ENCODE results near the gene SRXN1. TPM values are rescaled to one million over a fixed set of nuclear protein-coding genes. Genes with fewer than 3 reads are reported as not detected.
"Not testable (repeated sequence)": the region's sequence is repeated elsewhere in the genome, so short reads cannot be mapped to it uniquely, and the experiment has no call there.

Gene SRXN1
- polyA plus RNA-seq, 3 donors: 13.3 to 26.1 (median 20.7) TPM

GRCh38 chr20:644692-645317 lies 8.2 kb downstream of the SRXN1 start:
- H3K27ac ChIP-seq (ENCODE audit: low read depth, low read length): no peak overlapping the region
- WGBS, 3 donors: 76 to 84% (median 82%) methylated on average over 11 of the region's 11 CpGs

DNA sequence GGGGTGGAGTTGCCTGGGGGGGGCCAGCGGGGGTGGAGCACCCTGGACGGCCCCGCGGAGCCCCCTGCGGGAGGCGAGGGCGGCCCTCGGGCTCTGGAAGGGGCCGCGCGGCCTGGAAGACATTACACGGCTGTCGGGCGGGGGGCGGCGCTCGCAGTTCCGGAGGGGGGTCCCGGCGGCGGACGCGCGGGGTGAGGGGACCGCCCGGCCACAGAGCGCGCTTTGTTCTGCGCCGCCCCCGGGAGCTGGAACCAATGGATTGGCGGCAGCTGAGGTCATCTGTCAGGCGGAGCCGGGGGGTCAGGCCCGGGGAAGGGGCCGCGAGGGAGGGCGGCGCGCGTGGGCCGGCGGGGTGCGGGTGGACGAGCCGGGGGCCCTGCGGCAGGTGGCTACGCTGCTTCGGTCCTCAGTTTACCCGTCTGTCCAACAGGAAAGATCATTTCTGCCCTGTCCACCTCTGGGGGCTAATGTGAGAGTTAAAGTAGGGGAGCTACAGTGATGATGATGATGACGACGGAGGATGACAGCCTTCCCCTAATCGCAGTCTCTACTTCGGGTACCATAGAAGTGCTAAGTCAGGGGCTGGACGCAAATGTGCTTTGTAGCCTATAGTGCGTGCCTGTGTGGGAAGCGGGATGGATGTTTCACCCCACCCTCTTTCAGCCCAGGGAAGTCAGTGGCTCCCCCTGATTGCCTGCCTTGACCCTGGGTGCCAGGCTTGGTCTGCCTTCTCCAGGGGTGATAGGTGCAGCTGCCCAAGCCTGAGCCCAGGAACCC lies 10.4 kb downstream of the SRXN1 start:
- WGBS, 3 donors: 5 to 9% (median 9%) methylated on average over 32 to 57 of the region's 57 CpGs
- H3K27ac ChIP-seq (ENCODE audit: low read depth, low read length): no peak overlapping the region

DNA sequence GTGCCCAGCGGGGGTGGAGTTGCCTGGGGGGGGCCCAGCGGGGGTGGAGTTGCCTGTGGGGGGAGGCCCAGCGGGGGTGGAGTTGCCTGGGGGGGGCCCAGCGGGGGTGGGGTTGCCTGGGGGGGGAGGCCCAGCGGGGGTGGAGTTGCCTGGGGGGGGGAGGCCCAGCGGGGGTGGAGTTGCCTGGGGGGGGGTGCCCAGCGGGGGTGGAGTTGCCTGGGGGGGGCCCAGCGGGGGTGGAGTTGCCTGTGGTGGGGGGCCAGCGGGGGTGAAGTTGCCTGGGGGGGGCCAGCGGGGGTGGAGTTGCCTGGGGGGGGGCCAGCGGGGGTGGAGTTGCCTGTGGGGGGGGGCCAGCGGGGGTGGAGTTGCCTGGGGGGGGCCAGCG lies 11.0 kb downstream of the SRXN1 start:
- H3K27ac ChIP-seq (ENCODE audit: low read depth, low read length): not testable (repeated sequence)
- 27 to 31% methylated on average over 3 to 4 of the region's 13 CpGs; no CpG with 5 or more reads in 1 of the 3 donors for WGBS, 3 donors

DNA sequence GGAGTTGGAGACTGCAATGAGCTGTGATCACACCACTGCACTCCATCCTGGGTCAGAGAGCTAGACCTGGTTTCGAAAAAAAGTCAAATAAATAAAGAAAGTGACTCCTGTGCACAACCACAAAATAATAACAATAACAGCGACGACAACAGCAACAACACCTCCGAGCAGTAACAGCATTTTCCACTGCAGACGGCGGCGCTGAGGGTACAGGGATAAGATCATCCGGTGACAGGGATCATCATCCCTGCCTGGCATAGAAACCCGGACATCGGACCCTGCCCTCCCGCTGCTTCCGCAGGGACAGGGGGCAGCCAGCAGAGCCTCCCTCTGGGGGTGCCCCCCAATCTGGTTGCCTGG lies 11.5 kb downstream of the SRXN1 start:
- WGBS, 3 donors: 26 to 53% (median 42%) methylated on average over 12 of the region's 12 CpGs
- H3K27ac ChIP-seq (ENCODE audit: low read depth, low read length): no peak overlapping the region

GRCh38 chr20:640674-641515 lies 12.1 kb downstream of the SRXN1 start:
- 51 to 68% (median 66%) methylated on average over 11 of the region's 11 CpGs for WGBS, 3 donors
- H3K27ac ChIP-seq (ENCODE audit: low read depth, low read length): no peak overlapping the region

GRCh38 chr20:638579-638978 lies 14.4 kb downstream of the SRXN1 start:
- 63 to 74% (median 69%) methylated on average over 1 of the region's 1 CpG for WGBS, 3 donors
- no peak overlapping the region for H3K27ac ChIP-seq (ENCODE audit: low read depth, low read length)

GRCh38 chr20:637559-637958 lies 15.4 kb downstream of the SRXN1 start:
- no peak overlapping the region for H3K27ac ChIP-seq (ENCODE audit: low read depth, low read length)
- 72 to 95% (median 91%) methylated on average over 2 of the region's 2 CpGs for WGBS, 3 donors

DNA sequence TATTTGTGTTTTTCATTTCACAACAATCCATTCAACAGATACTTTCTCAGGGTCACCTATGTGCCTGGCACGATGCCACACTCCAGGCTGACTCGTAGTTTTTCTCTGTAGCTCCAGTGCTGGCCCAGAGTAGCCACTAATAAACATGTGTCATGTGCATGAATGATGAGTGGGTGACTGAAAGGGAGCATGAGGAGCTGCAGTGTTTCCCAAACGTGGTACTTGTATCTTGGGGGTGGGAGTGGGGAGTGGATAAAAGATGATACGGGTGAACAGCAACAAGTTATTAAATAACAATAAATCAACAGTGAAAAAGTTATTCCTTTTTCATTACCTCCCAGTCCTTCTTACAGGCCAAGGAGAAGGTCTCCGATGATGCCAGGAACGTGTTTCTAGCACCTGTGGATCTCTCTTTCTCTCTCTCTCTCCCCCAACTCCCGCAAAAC lies 17.1 kb downstream of the SRXN1 start:
- no peak overlapping the region for H3K27ac ChIP-seq (ENCODE audit: low read depth, low read length)
- WGBS, 3 donors: 27 to 62% (median 56%) methylated on average over 7 of the region's 7 CpGs

DNA sequence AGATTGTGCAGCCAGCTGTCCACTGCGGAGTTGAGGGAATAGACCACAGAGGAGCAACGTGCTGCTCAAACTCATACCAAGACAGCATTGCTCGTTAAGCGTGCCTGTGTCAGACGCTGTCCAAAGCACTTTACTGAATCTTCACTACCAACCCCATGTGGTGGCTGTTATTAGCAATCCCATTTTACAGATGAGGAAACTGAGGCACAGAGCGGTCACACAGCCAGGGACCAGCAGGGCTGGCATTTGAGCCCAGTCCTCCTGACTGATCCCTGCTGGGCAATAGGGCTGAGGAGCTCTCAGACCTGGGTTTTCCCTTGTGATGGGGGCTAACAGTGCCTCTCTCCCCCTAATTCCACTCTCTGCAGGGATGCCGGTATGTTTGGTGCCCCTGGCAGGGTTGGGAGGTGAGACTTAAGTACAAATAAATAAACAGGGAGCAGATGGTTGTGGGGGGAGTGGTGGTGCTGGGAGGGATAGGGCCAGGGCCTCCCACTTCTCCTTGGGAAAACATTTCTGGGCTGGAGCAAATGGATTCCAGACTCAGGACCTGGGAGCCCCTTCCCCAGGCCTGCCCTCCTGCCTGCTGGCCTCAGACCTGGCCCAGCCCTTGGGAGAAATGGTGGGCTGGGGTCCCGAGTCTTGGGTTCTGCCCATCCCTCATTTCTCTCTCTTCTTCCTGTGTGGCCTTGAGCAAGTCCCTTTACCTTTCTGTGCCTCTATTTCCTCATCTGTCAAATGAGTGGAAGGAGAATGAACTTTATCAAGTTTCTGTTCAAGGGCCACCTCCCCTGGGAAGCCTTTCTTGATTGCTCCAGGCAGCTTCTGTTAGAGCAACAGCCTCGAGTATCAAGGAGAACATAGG lies 17.7 kb downstream of the SRXN1 start:
- no peak overlapping the region for H3K27ac ChIP-seq (ENCODE audit: low read depth, low read length)
- 69 to 83% (median 81%) methylated on average over 9 of the region's 9 CpGs for WGBS, 3 donors

DNA sequence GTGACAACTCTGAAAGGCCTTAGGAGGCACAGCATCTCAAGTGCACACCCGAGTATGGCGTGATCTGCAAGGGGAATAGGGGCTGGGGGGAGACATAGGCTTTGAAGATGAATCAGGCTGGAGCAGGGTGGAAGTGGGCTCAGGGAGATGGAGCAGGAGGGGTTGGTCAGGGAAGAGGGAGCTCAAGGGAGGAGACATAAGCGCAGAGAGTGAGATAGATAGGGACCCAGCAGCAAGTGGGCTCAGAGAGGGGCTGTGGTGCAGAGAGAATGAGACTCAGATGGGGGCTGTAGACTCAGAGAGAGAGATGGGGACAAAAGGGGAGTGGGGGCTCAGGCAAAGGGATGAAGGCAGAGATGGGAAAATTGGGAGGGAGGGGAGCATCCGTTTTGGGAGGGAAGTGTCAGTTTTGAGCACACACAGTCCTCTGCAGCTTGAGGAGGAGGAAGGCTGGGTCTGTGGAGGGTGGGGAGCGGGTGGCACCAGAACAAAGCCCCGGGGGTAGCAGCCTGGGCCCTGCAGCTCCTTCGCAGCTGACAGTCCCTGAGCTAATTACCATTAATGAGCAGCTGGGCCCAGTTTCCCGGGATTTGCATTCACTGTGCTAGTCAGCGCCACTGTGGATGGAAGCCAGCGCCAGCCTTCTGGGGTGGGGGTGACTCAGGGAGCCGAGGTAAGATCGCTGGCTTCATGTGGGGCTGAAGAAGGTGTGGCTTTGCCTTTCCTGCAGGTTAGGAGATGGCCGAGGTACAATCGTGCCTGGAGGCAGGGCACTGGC lies 18.7 kb downstream of the SRXN1 start:
- WGBS, 3 donors: 67 to 74% (median 71%) methylated on average over 14 of the region's 14 CpGs
- H3K27ac ChIP-seq (ENCODE audit: low read depth, low read length): no peak overlapping the region

GRCh38 chr20:631101-631500 lies 21.9 kb downstream of the SRXN1 start:
- H3K27ac ChIP-seq (ENCODE audit: low read depth, low read length): no peak overlapping the region
- 45 to 89% (median 54%) methylated on average over 1 of the region's 1 CpG for WGBS, 3 donors

- WGBS, 3 donors: 71 to 87% (median 78%) methylated on average over 2 of the region's 2 CpGs
- no peak overlapping the region for H3K27ac ChIP-seq (ENCODE audit: low read depth, low read length)
These were observed 26.4 kb downstream of the SRXN1 start for GRCh38 chr20:626579-626978.

- 70 to 88% (median 79%) methylated on average over 4 of the region's 4 CpGs for WGBS, 3 donors
- H3K27ac ChIP-seq (ENCODE audit: low read depth, low read length): no peak overlapping the region
These were observed 27.6 kb downstream of the SRXN1 start for GRCh38 chr20:625360-625932.

GRCh38 chr20:623704-624103 lies 29.3 kb downstream of the SRXN1 start:
- no peak overlapping the region for H3K27ac ChIP-seq (ENCODE audit: low read depth, low read length)
- 61 to 68% (median 64%) methylated on average over 4 of the region's 4 CpGs for WGBS, 3 donors

- 20 to 29% (median 28%) methylated on average over 2 to 4 of the region's 4 CpGs for WGBS, 3 donors
- H3K27ac ChIP-seq (ENCODE audit: low read depth, low read length): no peak overlapping the region
These were observed 30.0 kb downstream of the SRXN1 start for GRCh38 chr20:623021-623420.

GRCh38 chr20:622161-622560 lies 30.8 kb downstream of the SRXN1 start:
- 73 to 80% (median 79%) methylated on average over 7 of the region's 7 CpGs for WGBS, 3 donors
- H3K27ac ChIP-seq (ENCODE audit: low read depth, low read length): no peak overlapping the region

DNA sequence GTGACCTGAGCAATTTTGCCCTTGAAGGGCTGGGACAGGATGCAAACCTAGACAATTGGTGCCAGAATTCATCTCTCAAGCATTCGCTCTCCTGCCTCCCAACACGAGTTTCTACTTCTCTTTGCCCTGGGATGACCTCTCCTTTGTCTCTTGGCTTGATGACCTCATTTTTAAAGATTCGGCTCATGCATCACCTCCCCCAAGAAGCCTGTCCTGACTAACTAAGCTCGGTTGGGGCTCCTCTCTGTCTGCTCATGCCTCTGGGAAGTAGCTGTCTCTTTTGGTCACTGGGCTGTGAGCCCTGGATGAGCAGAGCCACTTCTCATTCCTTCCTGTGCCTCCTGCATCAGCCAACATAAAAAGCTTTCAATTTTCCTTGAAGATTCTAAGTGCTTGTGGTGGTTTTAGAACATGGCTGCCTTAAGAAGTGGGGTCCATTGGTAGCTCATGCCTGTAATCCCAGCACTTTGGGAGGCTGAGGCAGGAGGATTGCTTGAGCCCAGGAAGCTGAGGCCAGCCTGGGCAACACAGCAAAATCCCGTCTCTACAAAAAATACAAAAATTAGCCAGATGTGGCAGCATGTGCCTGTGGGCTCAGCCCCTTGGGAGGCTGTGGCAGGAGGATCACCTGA lies 31.8 kb downstream of the SRXN1 start:
- WGBS, 3 donors: 40 to 56% (median 48%) methylated on average over 5 of the region's 5 CpGs
- H3K27ac ChIP-seq (ENCODE audit: low read depth, low read length): no peak overlapping the region
